Iris pigment epithelial cell (primary cell): Measurements from ENCODE around the gene LARP4B.

Source experiments
- DNase-seq: peaks from one replicate; pipeline ENCODE4 v3.0.0-alpha.2; 2011; ENCODE audit warnings: low read depth

Gene LARP4B

DNA sequence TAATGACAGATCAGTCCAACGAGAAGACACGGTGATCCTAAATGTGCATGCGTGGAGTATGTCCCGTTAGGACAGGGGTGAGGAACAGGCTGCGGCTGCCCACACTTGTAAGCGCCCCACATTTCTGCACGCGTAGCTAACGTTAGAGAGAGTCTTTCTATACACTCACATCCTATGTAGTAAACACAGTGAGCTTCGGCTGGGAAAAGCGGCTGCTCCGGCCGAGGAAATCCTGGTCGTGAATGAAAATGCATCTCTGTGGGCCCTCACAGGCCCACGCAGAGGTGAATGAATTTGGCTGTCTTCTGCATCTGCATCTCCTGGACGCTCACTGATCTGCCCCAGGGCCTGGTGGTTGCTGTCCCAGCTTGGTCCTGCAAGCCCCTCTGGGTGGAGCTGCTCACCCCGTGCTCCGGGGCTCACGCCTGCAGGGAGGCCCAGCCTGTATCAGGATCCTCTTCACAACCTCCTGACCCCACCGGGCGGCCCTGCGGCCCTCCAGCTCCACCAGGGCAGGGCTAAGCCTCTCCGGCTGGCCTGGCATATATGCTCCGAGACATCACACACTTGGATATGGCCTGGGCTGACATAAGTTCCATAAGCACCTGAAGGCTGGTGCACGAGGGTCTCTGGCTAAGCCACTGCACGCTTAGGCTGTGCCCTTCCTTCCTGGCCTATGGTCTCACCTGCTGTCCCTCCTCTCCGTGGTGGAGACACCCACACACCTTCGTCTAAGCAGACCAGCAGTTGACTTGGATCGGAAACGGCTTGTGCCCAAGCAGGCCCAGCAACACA, 124.1 kb downstream of the LARP4B start:
- DNase-seq, result no peak

DNA sequence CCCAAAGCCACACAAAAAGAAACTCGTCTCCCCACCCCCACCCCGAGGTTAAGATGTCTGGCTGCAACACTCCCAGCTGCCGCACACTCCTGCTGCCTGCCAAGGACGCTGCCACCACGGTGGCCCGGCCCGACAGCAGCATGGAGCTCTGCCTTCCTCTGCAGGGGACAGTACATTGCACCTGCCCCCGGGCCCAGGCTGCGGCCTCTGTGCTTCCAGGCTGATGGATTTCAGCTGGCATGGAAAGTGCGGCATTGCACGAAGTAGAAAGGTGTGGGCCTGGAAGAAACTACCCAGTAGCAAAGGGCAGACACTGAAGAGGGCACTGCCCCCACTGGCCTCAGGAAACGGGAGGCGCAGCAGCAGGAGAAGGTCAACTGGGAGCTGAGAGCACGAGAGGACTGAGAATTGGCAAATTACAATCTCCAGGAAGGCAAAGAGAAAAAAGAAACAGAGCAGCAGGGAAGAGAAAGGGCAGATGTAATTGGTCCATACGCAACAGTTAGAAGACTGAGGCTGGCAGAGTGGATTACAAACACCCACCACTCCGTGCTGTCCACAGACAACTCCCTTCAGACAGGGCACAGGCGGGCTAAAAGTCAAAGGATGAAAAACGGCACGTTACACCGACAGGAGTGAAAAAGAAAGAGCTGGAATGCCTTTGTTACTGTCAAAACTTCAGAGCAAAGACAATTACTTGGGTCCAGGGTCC, 124.9 kb downstream of the LARP4B start:
- no peak for DNase-seq

DNA sequence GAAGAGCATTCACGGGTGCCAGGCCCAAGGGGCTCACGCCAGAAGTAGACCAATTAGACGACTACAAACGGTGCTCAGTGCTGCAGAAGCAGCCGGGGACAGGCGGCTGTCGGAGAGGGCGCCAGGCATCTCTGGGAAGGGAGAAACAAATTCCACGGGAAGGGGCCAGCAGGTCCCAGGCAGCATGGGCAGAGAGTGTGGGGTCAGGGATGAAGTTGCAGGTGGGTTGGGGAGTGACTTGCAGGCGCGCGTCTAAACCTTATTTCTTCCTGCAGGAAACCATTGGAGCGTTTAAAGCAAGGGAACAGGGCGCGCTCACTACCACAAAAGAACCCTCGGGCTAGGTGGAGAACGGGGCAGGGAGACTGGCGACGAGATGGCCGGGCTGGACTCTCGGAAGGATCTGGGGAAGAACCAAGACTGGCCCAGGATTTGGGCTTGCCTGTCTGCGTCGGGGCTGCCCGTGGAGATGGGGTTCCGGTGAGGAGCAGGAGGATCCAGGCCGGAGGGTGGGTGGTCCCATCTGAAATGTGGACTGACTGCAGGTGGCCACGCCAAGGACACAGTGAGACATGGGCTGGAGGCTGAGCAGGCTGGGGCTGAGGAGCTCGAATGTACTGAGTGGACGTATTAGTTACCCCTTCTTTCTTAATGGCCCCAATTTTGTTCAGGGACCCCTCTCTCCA, 125.7 kb downstream of the LARP4B start:
- DNase-seq, result no peak

GRCh38 chr10:804787-805619, 126.5 kb downstream of the LARP4B start:
- DNase-seq, result no peak

DNA sequence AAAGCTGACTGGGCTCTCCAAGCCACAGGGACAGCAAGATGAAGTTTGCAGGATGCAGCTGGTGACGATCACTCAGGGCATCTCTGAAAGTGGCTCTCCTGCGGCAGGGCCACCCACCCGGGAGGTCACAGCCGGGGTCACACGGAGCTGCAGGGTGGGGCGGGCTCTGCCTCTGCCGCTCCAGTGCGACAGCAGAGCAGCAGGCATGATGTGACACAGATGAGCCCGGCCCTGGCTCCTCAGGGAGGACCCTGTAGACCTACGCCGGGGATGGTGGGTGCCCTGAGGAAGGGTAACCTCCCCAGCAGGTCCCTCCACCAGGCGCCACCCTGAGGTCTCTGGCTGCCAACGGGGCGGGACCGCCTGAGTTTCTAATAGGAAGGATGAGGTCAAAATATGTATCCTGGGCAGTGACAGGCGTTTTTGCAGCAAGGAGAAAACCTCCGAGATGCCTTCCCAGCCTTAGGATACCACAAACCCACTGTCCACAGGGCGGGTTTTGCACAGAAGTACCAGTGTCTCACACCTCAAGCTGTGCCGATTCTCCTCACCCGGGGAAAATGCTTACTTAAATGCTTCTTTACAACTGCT, 127.2 kb downstream of the LARP4B start:
- DNase-seq, result no peak

DNA sequence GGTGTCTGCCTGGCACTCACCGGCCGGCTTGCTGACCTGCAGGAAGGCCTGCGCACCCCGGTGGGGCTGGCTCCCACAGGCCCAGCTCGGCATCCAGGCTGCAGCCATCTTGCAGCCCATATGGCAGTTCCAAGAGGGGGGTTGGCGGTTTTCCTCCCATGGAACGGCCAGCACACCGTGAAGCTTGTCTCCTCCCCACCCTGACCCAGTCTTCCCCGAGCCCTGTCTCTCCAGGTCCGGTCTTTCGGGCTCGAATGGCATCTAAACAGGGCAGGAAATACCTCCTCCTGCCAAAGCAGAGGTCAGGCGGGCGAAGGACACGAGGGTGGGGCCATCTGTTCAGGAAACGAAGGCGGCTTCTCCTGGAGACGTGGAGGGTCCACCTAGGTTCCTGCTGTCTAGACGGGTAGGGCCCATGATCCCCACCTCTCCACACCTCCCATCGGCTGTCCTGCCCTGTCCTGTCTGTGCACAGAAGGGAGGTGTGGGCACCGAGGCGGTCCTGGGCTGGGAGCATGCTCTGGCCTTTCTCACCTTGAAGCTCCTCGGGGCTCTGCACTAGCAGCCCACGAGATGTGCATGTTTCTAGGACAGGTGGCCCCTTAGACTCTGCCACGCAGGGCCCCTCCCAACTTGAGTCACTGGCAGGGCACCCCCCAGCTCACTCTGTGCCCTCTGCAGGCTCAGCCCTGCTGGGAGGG, 128.3 kb downstream of the LARP4B start:
- no peak for DNase-seq

DNA sequence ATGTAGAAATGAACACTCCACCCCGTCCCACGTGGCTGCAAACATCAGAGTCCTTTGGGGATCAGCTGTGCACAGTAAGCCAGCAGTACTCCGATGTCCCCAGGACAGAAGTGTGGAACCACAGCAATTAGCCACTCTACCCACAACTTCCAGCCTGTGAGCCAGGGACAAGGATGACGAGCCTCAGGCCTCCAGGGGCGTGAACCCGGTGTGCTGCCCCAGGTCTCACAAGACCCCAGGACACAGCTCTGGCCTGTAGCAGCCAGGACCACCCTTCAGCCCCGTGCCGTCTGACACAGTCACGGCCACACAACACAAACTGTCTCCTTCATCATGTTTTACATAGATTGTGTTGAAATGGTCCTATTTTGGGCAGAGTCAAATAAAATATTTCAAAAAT, 129.0 kb downstream of the LARP4B start:
- DNase-seq, result no peak

GRCh38 chr10:797179-797578, 134.3 kb downstream of the LARP4B start:
- no peak for DNase-seq

- no peak for DNase-seq
Observed at GRCh38 chr10:796233-796632, 135.3 kb downstream of the LARP4B start.

GRCh38 chr10:794382-794956, 137.0 kb downstream of the LARP4B start:
- DNase-seq, result peak; percentile 51

GRCh38 chr10:792792-793100, 138.8 kb downstream of the LARP4B start:
- DNase-seq, result no peak

GRCh38 chr10:792083-792791, 139.3 kb downstream of the LARP4B start:
- DNase-seq, result no peak

GRCh38 chr10:791639-792038, 139.9 kb downstream of the LARP4B start:
- DNase-seq, result no peak

- no peak for DNase-seq
Observed at GRCh38 chr10:790821-791551, 140.5 kb downstream of the LARP4B start.

DNA sequence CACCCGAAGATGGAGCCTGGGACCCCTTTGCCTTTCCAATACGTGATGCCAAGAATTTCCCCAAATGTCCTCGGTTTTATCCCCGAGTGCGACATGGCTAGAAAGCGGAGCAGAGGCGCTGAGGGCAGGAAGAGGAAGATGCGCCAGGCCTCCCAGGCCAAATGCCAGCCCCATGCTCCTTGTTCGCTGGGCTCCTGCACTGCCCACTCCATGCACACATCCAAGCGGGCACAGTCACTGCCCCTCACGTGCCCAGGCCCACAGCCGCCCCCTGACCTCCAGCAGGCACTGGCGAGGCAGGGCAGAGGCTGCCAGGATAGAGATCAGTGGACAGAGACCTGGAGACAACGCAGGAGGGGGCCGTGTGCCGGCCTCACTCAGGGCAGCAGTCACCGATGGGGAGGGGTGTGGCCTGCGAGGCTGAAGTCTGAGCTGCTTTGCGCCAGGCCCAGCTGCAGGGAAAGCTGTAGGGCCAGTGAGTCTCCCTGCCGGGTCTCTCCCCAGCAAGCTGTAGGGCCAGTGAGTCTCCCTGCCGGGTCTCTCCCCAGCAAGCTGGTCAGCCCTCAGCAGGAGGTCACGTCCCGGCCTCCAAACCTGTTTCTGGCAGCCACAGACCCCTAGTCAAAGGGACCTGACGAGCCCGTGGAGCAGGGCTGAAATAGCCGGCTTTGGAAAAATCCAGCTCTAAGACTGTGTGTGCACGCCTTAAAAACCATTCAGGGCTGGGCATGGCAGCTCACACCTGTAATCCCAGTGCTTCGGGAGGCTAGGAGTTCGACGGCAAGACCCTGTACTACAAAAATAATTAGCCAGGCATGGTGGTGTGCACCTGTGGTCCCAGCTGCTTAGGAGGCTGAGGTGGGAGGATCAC, 141.4 kb downstream of the LARP4B start:
- DNase-seq, result no peak

DNA sequence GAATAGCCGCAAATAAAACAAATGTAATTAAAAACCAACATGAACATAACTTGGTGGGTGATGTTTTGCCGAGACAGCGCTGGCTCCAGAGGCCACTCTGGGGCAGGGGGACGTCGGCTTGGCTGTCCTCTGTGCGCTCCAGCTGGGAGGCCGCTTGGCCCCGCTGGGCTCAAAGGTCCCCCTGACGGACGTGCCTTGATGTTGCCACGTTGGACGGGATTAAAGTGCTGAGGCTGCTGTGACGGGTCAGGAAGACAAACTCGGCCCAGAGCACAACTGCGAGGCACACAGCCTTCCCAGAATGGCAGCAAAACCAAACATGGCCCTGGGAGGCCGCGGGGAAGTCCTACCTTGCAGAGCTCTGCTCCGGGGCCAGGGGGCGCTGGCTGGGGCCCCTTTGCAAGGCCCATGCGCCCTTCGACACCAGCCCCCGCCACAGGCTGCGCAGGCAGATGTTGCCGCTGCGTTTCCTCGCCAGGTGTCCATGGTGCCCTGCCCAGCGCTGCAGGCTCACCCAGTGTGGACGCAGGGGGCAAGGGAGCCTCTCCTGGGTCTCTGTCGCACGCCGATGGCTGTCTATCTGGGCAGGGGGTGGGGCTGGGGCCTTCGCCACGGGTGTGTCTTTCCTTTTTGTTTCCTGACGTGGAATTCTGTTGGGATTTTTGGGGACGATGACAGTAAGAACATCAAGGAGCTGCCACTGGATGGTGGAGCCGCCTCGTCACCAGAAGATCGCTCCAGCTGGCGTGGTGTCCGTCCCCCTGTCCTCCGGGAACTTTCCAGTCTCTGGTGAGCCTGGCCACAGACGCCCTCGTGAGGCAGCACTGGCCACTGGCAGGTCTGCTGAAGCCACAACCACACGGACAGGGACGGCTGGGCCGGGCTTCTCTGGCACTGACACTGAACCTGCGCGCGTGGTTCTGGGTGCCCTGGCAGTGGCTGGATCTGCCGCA, 142.4 kb downstream of the LARP4B start:
- peak; percentile 77 for DNase-seq

- DNase-seq, result peak; percentile 55
Observed at GRCh38 chr10:787933-788651, 143.4 kb downstream of the LARP4B start.
